Spinal cord (tissue), 4 donors: ENCODE results near the gene EIF3CL. TPM values are rescaled to one million over a fixed set of nuclear protein-coding genes. Genes with fewer than 3 reads are reported as not detected.

Experiments used
- polyA plus RNA-seq, 2 donors: library from polyadenylated mRNA; unstranded; fragments of 120-200 nt; gene quantifications; one replicate each; pipeline ENCODE4 v1.2.1, GENCODE V29; 2013; ENCODE audit not compliant: insufficient read length in 2 of 2
- small RNA-seq: library from RNA; depleted of rRNA; stranded (forward); fragments of <200 nt; gene quantifications from one replicate; pipeline ENCODE3, GENCODE V24; 2014; ENCODE audit warnings: low replicate concordance
- total RNA-seq, 2 donors: library from RNA; depleted of rRNA in 1 of 2; stranded (reverse); fragments of 120-200 nt in 1 of 2; fragments of >200 nt in 1 of 2; gene quantifications; one replicate each; pipeline versions ENCODE4 v1.2.3 to v1.2.4, GENCODE V29; 2013 to 2014

Gene EIF3CL
- total and polyA plus RNA-seq, 4 donors, result 72.7 to 91.7 (median 79.4) TPM

Small RNA genes lying within 50 kb of the gene (small RNA-seq; reads per million reads assigned to genes)
- not detected for gene AC138904.2
- not detected for gene MIR6862-1

Other genes starting within 250 kb of the EIF3CL start
- gene XPO6, start 191.9 kb downstream of the EIF3CL start, total RNA-seq, result 10 to 100 TPM; 84.1 to 84.3 TPM
- gene XPO6, start 191.9 kb downstream of the EIF3CL start, polyA plus RNA-seq, result 100 to 1,000 TPM; 148 to 164 TPM
- 1 to 10 TPM; 6.5 to 7.7 TPM for gene SBK1, start 111.3 kb downstream of the EIF3CL start, total RNA-seq
- 100 to 1,000 TPM; 107 to 117 TPM for gene SBK1, start 111.3 kb downstream of the EIF3CL start, polyA plus RNA-seq
- gene NPIPB6, start 40.3 kb downstream of the EIF3CL start, total RNA-seq, result 1 to 10 TPM; 1.5 to 2.5 TPM
- gene NPIPB6, start 40.3 kb downstream of the EIF3CL start, polyA plus RNA-seq, result 1 to 10 TPM in 1 of 2 donors, not detected in 1; 6.1 TPM
- not detected for gene NPIPB7, start 68.5 kb upstream of the EIF3CL start, total RNA-seq
- 1 to 10 TPM; 1.1 to 1.5 TPM for gene NPIPB7, start 68.5 kb upstream of the EIF3CL start, polyA plus RNA-seq
- 10 to 100 TPM; 12.4 to 15.4 TPM for gene CLN3, start 88.2 kb upstream of the EIF3CL start, total RNA-seq
- gene CLN3, start 88.2 kb upstream of the EIF3CL start, polyA plus RNA-seq, result 10 to 100 TPM; 34.3 to 36.7 TPM
- under 1 TPM; 0.17 to 0.99 TPM for gene APOBR, start 90.8 kb upstream of the EIF3CL start, total RNA-seq
- gene APOBR, start 90.8 kb upstream of the EIF3CL start, polyA plus RNA-seq, result under 1 TPM; 0.87 to 0.93 TPM
- gene IL27, start 103.0 kb upstream of the EIF3CL start, total RNA-seq, result not detected
- under 1 TPM in 1 of 2 donors, not detected in 1; 0.30 TPM for gene IL27, start 103.0 kb upstream of the EIF3CL start, polyA plus RNA-seq
- gene NUPR1, start 135.1 kb upstream of the EIF3CL start, total RNA-seq, result 10 to 100 TPM in 1 of 2 donors, 1 to 10 TPM in 1; 1.6 to 54.2 TPM
- gene NUPR1, start 135.1 kb upstream of the EIF3CL start, polyA plus RNA-seq, result 10 to 100 TPM; 14.8 to 21.2 TPM
- gene SGF29, start 150.1 kb upstream of the EIF3CL start, total RNA-seq, result 10 to 100 TPM in 1 of 2 donors, 1 to 10 TPM in 1; 8.6 to 29.6 TPM
- gene SGF29, start 150.1 kb upstream of the EIF3CL start, polyA plus RNA-seq, result 10 to 100 TPM; 25.3 to 25.8 TPM
- 1 to 10 TPM in 1 of 2 donors, under 1 TPM in 1; 0.50 to 2.8 TPM for gene SULT1A2, start 193.2 kb upstream of the EIF3CL start, total RNA-seq
- 1 to 10 TPM; 1.4 to 2.6 TPM for gene SULT1A2, start 193.2 kb upstream of the EIF3CL start, polyA plus RNA-seq
- 10 to 100 TPM; 18.8 to 73.9 TPM for gene SULT1A1, start 206.2 kb upstream of the EIF3CL start, total RNA-seq
- 10 to 100 TPM; 24.2 to 35.4 TPM for gene SULT1A1, start 206.2 kb upstream of the EIF3CL start, polyA plus RNA-seq
- gene NPIPB8, start 234.2 kb upstream of the EIF3CL start, total RNA-seq, result under 1 TPM; 0.10 to 0.72 TPM
- gene NPIPB8, start 234.2 kb upstream of the EIF3CL start, polyA plus RNA-seq, result 1 to 10 TPM; 1.6 to 2.4 TPM